Measurements from ENCODE around the gene TIMELESS. TPM values are rescaled to one million over a fixed set of nuclear protein-coding genes. Genes with fewer than 3 reads are reported as not detected.

Gene TIMELESS
- total RNA-seq, 4 donors from 2014 or later = 2.6 to 3.1 (median 3.0) TPM

- no peak for TF ChIP-seq POLR2AphosphoS5 (IDR thresholded peaks at IDR 0.05)
- TF ChIP-seq, protein P1, sequence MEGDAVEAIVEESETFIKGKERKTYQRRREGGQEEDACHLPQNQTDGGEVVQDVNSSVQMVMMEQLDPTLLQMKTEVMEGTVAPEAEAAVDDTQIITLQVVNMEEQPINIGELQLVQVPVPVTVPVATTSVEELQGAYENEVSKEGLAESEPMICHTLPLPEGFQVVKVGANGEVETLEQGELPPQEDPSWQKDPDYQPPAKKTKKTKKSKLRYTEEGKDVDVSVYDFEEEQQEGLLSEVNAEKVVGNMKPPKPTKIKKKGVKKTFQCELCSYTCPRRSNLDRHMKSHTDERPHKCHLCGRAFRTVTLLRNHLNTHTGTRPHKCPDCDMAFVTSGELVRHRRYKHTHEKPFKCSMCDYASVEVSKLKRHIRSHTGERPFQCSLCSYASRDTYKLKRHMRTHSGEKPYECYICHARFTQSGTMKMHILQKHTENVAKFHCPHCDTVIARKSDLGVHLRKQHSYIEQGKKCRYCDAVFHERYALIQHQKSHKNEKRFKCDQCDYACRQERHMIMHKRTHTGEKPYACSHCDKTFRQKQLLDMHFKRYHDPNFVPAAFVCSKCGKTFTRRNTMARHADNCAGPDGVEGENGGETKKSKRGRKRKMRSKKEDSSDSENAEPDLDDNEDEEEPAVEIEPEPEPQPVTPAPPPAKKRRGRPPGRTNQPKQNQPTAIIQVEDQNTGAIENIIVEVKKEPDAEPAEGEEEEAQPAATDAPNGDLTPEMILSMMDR (IDR thresholded peaks at IDR 0.05) = no peak
Measured at GRCh38 chr12:56398324-56398723, 50.9 kb downstream of the TIMELESS start.

GRCh38 chr12:56392331-56392730, 56.9 kb downstream of the TIMELESS start:
- ATAC-seq = no peak
- no peak for TF ChIP-seq EP300 (IDR thresholded peaks at IDR 0.05)
- no peak overlapping the region for H3K27ac ChIP-seq
- no peaks in the 10 kb centered on the region for H3K9me3 ChIP-seq
- no peaks in the 10 kb centered on the region for H3K36me3 ChIP-seq
- H3K27me3 ChIP-seq = no peaks in the 10 kb centered on the region
- 81 to 88% methylated on average over 1 to 2 of the region's 2 CpGs for WGBS, 2 donors (ENCODE audit: low coverage in 1 of 2)
- no peak overlapping the region for H3K4me3 ChIP-seq
- H3K4me1 ChIP-seq = no peaks in the 10 kb centered on the region

More at GRCh38 chr12:56398324-56398723, 50.9 kb downstream of the TIMELESS start:
- Histone ChIP-seq H3K4me1 (no peaks in the 10 kb centered on the region), H3K4me3 (no peak overlapping the region), H3K36me3 (no peaks in the 10 kb centered on the region), H3K9me3 (peaks cover 0 to 15% (median 0%) of the 10 kb centered on the region in 3 donors), H3K27me3 (no peaks in the 10 kb centered on the region), H3K27ac (no peak overlapping the region)
- ATAC-seq = no peak

- no peak for ATAC-seq
- 40 to 86% methylated on average over 1 of the region's 1 CpG for WGBS, 2 donors (ENCODE audit: low coverage in 1 of 2)
- H3K4me3 ChIP-seq = no peak overlapping the region
Measured at GRCh38 chr12:56391721-56392120, 57.5 kb downstream of the TIMELESS start.

DNA sequence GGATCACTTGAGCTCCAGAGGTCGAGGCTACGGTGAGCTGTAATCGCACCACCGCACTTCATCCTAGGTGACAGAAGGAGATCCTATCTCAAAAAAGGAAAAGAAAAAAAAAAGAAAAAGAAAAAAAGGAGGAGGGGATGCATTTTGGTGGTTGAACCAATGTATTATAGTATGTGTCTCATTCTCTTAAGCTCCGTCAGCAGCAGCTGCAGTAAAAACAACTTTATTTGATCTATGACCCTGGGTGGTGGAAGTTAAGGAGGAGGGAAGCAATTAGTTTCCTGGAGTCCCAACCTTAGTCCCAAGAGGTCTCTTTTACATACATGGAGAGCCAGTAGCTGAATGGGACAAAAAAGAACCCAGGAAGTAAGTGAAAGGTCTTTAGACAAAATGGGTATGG, 59.8 kb downstream of the TIMELESS start:
- Histone ChIP-seq H3K27ac (no peak overlapping the region), H3K27me3 (no peaks in the 10 kb centered on the region), H3K4me1 (no peaks in the 10 kb centered on the region), H3K9me3 (no peaks in the 10 kb centered on the region), H3K36me3 (no peaks in the 10 kb centered on the region), H3K4me3 (no peak overlapping the region)
- ATAC-seq = no peak
- TF ChIP-seq POLR2A (IDR thresholded peaks at IDR 0.05) (no peak), POLR2AphosphoS5 (IDR thresholded peaks at IDR 0.05) (no peak), EP300 (IDR thresholded peaks at IDR 0.05) (no peak)
- TF ChIP-seq, protein P1 (IDR thresholded peaks at IDR 0.05) = no peak
- 32 to 45% methylated on average over 2 to 5 of the region's 5 CpGs for WGBS, 2 donors (ENCODE audit: low coverage in 1 of 2)

More at GRCh38 chr12:56391721-56392120, 57.5 kb downstream of the TIMELESS start:
- Histone ChIP-seq H3K9me3 (no peaks in the 10 kb centered on the region), H3K27ac (no peak overlapping the region), H3K4me1 (no peaks in the 10 kb centered on the region), H3K27me3 (no peaks in the 10 kb centered on the region), H3K36me3 (no peaks in the 10 kb centered on the region)
- TF ChIP-seq POLR2AphosphoS5 (IDR thresholded peaks at IDR 0.05) (no peak), EP300 (IDR thresholded peaks at IDR 0.05) (no peak), POLR2A (IDR thresholded peaks at IDR 0.05) (no peak)
- TF ChIP-seq, protein P1 (IDR thresholded peaks at IDR 0.05) = no peak

DNA sequence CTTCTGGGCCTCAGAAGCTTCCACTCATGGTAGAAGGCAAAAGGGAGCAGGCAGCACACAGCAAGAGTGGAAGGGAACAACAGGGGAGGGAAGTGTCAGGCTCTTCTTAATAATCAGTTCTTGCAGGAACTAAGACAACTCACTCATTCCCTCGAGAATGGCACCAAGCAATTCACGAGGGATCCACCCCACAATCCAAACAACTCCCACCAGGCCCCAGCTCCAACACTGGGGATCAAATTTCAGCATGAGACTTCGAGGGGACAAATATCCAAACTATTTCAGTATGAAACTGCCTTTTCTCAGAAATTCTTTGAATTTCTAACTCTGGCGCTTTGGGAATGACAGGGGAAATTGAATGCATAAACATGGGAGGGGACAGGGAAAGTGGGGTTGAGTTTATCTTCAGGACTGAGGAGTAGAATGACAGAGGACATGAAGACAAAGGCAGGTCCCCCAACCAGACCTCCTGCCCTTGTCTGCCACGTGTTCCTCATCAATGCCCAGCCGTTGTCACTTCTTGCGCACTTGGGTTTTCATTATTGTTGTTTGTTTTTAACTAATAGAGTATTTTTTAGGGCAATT, 62.0 kb downstream of the TIMELESS start:
- Histone ChIP-seq H3K36me3 (no peaks in the 10 kb centered on the region), H3K4me3 (no peak overlapping the region), H3K27ac (no peak overlapping the region), H3K9me3 (no peaks in the 10 kb centered on the region), H3K4me1 (no peaks in the 10 kb centered on the region), H3K27me3 (no peaks in the 10 kb centered on the region)
- 27 to 43% methylated on average over 6 to 7 of the region's 7 CpGs for WGBS, 2 donors (ENCODE audit: low coverage in 1 of 2)
- ATAC-seq = no peak
- TF ChIP-seq POLR2A (IDR thresholded peaks at IDR 0.05) = no peak
- TF ChIP-seq POLR2AphosphoS5 (IDR thresholded peaks at IDR 0.05) = no peak
- TF ChIP-seq EP300 (IDR thresholded peaks at IDR 0.05) = no peak
- TF ChIP-seq, protein P1 (IDR thresholded peaks at IDR 0.05) = no peak

Measured in gastroesophageal sphincter (tissue), 4 donors.